HUES6 (cell line): Measurements from ENCODE around the gene RET.

Experiments
- H3K27ac ChIP-seq: 2 replicates; pipeline ENCODE4 v1.7.0; 2013; ENCODE audit warnings: low read depth, mild to moderate bottlenecking, low read length, inconsistent platforms
- H3K27me3 ChIP-seq: 2 replicates; pipeline ENCODE4 v1.6.1; 2013; ENCODE audit warnings: low read length; ENCODE audit not compliant: control insufficient read depth, insufficient read depth
- H3K36me3 ChIP-seq: 2 replicates; pipeline ENCODE4 v1.6.1; 2013; ENCODE audit warnings: low read length; ENCODE audit not compliant: control insufficient read depth, insufficient read depth
- H3K4me1 ChIP-seq: 2 replicates; pipeline ENCODE4 v1.6.1; 2013; ENCODE audit warnings: low read length; ENCODE audit not compliant: control insufficient read depth, insufficient read depth
- H3K4me3 ChIP-seq: 2 replicates; pipeline ENCODE4 v1.5.1; 2013; ENCODE audit warnings: low read depth, low read length
- H3K9ac ChIP-seq: one replicate; pipeline ENCODE4 v1.6.1; 2013; ENCODE audit warnings: mild to moderate bottlenecking, low read length
- H3K9me3 ChIP-seq: 2 replicates; pipeline ENCODE4 v1.6.1; 2013; ENCODE audit warnings: low read depth, low read length; ENCODE audit not compliant: control insufficient read depth, insufficient read depth

RET gene

DNA sequence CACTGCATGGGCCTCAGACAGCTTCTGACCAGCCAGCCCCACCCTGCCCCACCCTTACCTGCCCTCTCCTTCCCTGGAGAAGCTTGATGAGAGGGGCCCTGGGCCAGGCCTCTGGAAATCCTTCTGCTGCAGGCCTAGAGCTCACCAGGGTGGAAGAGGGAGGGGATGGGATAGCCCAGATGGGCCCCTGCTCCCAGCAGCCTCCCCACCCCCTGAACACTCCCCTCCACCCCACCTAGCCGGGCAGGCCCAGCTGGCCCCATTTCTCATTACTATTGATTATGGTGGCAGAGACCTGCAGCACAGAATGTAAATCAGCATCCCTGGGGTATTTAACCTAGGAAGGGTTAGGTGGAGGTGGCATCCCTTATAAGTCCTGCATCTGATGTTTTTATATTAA is 11.6 kb upstream of the RET start:
- Histone ChIP-seq H3K9me3 (no peaks in the 10 kb centered on the region), H3K4me1 (peaks cover 4% of the 10 kb centered on the region), H3K27ac (no peak overlapping the region), H3K27me3 (no peaks in the 10 kb centered on the region), H3K9ac (no peak overlapping the region), H3K4me3 (no peak overlapping the region), H3K36me3 (no peaks in the 10 kb centered on the region)

DNA sequence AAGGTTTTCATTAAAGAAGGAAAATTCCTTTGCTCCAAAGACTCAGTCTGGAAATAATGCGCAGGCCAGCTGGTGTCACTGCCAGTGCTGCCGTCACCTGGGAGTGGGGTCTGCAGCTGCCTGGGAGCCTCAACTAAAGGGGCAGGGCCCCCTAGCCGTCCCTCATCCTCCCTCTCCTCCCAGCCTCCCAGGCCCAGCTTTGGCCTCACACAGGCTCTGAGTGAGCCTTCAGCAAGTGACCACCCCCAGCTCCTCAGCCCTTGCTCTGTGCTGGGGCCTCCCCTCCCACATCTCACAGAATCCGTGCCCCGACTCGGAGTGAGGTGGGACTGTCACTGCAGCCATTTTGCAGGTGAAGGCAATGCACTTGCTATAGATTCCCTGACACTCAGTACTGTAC is 11.1 kb upstream of the RET start:
- H3K4me1 ChIP-seq = peaks cover 4% of the 10 kb centered on the region
- H3K36me3 ChIP-seq = no peaks in the 10 kb centered on the region
- H3K4me3 ChIP-seq = no peak overlapping the region
- H3K27ac ChIP-seq = no peak overlapping the region
- H3K27me3 ChIP-seq = no peaks in the 10 kb centered on the region; the same call in 1 of the 2 replicates
- H3K9me3 ChIP-seq = no peaks in the 10 kb centered on the region
- H3K9ac ChIP-seq = no peak overlapping the region

GRCh38 chr10:43066481-43066880 is 10.4 kb upstream of the RET start:
- Histone ChIP-seq H3K4me1 (peaks cover 4% of the 10 kb centered on the region), H3K27ac (no peak overlapping the region), H3K36me3 (no peaks in the 10 kb centered on the region), H3K27me3 (peaks cover 4% of the 10 kb centered on the region; the same call in 1 of the 2 replicates), H3K9me3 (no peaks in the 10 kb centered on the region), H3K9ac (no peak overlapping the region), H3K4me3 (no peak overlapping the region)

- H3K27ac ChIP-seq = no peak overlapping the region
- no peaks in the 10 kb centered on the region for H3K36me3 ChIP-seq
- H3K4me3 ChIP-seq = no peak overlapping the region
- no peak overlapping the region for H3K9ac ChIP-seq
- H3K9me3 ChIP-seq = no peaks in the 10 kb centered on the region
- peaks cover 4% of the 10 kb centered on the region for H3K4me1 ChIP-seq
- peaks cover 4% of the 10 kb centered on the region; the same call in 1 of the 2 replicates for H3K27me3 ChIP-seq
Observed at GRCh38 chr10:43067391-43068135, 9.3 kb upstream of the RET start.

- Histone ChIP-seq H3K4me1 (peaks cover 4% of the 10 kb centered on the region), H3K27ac (no peak overlapping the region), H3K4me3 (no peak overlapping the region), H3K9me3 (no peaks in the 10 kb centered on the region), H3K27me3 (peaks cover 4% of the 10 kb centered on the region; the same call in 1 of the 2 replicates), H3K9ac (no peak overlapping the region), H3K36me3 (no peaks in the 10 kb centered on the region)
Observed at GRCh38 chr10:43068136-43068395, 8.8 kb upstream of the RET start.

DNA sequence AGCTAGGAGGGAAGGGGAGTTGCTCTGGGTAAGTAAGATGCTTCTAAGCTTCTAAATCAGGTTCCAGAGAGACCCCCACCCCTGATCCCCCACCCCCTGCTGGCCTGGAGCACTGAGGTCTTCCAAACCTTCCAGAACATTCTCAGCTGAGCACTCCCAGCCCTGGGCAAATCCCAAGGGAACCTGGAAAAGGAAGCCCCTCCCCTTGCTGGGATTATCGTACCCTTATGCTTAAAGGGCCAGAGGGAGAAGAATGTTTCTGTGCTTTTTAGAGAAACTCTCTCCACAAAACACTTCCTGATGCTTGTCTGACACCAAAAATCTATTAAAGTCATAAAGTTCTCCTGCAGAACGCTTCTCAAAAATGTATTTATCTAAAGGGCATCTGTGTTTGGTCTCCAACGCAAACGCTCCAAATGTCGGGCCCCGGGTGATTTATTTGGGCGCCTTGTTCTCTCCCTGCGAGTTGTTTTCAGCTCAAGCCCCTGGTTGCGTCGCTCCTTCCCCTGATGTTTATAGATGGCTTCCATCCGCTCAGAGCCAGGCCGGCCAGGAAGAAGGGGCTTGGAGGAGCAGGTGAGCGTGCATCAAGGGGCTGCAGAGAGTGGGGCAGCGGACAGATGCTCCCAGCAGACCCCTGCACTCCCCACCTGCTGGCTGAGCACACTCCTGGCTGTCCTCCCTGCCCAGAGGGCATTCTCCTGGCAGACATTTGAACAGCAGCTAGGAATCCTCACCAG is 8.2 kb upstream of the RET start:
- H3K4me1 ChIP-seq = peaks cover 4% of the 10 kb centered on the region
- no peaks in the 10 kb centered on the region for H3K9me3 ChIP-seq
- no peaks in the 10 kb centered on the region for H3K36me3 ChIP-seq
- H3K4me3 ChIP-seq = no peak overlapping the region
- no peak overlapping the region for H3K27ac ChIP-seq
- H3K9ac ChIP-seq = no peak overlapping the region
- H3K27me3 ChIP-seq = peaks cover 7% of the 10 kb centered on the region; the same call in 1 of the 2 replicates

DNA sequence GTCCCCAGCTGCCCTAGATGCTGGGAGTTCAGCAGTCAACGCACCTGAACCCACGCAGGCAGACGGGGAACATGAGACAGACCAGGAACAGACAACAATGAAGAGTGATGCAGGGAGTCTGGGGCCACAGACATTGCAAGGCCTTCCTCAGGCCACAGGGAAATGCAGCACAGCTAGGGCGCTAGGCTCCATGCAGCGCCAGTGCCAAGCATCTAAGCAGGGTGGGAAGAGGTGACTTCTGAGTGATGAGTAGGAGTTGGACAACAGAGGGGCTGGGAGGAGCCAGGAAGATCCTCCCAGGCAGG is 7.7 kb upstream of the RET start:
- Histone ChIP-seq H3K4me3 (no peak overlapping the region), H3K9me3 (no peaks in the 10 kb centered on the region), H3K9ac (no peak overlapping the region), H3K27me3 (peaks cover 11% of the 10 kb centered on the region; the same call in 1 of the 2 replicates), H3K27ac (no peak overlapping the region), H3K4me1 (peaks cover 4% of the 10 kb centered on the region), H3K36me3 (no peaks in the 10 kb centered on the region)

DNA sequence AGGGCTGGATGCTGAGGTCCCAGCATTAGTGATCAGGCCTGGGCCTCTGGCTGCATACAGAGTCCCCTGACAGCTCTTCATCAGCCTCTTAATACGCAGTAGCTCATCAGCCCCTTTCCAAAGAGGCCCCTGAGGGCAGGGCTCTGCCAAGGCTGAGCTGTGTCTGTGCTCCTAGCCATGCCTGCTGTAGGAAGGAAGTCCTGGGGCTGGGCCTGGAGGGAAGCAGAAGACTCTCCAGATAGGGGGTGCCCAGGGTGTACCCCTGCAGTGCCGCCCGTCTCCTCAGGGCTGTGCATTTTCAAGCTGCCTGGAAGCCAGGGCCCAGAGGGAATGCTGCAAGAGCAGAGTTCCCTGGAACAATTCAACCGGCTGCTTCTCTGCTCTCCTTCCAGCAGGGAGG is 7.3 kb upstream of the RET start:
- H3K27ac ChIP-seq = no peak overlapping the region
- H3K27me3 ChIP-seq = peaks cover 11% of the 10 kb centered on the region; the same call in 1 of the 2 replicates
- no peak overlapping the region for H3K9ac ChIP-seq
- H3K4me3 ChIP-seq = no peak overlapping the region
- no peaks in the 10 kb centered on the region for H3K9me3 ChIP-seq
- peaks cover 4% of the 10 kb centered on the region for H3K4me1 ChIP-seq
- H3K36me3 ChIP-seq = no peaks in the 10 kb centered on the region

- no peak overlapping the region for H3K27ac ChIP-seq
- no peak overlapping the region for H3K9ac ChIP-seq
- H3K36me3 ChIP-seq = no peaks in the 10 kb centered on the region
- H3K4me3 ChIP-seq = no peak overlapping the region
- H3K4me1 ChIP-seq = no peaks in the 10 kb centered on the region
- H3K9me3 ChIP-seq = no peaks in the 10 kb centered on the region
- H3K27me3 ChIP-seq = peaks cover 19% of the 10 kb centered on the region
Observed at GRCh38 chr10:43070121-43071085, 6.5 kb upstream of the RET start.

DNA sequence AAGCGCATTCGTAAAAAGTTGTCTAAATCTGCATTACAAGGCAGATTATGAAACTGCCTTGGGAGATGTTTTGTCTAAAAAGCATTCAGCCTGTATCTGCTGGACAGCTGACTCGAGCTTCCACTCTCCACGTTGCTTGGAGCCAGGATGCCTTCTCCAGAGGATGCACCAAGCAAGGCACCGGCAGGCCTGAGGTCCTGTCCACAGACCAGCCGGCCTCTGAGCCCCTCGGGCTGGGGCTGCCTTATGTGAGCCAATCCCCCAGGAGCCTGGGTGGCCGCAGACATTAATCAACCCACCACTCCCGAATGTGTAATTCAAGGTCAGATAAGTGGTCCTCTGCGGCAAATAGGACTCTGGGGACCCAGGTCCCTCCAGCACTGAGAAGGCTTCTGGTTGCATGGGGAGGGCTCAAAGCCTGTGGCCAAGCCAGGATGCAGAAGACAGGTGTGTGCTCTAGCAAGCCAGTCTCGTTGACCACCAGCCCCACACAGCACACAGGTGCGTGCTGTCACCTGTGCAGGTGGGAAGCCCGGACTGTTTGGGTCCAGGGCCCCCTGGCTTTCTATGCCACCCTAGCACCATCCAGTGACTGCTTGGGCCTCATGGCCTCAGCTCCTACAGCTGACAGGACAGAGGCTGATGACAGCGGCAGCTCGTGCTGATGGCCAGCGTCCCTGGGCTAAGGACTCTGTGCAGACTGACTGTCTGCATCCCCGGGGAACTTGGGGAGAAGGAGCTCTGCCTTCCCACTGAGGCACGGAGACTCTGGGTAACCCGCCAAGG is 4.8 kb upstream of the RET start:
- Histone ChIP-seq H3K36me3 (no peaks in the 10 kb centered on the region), H3K9ac (no peak overlapping the region), H3K27ac (no peak overlapping the region), H3K9me3 (no peaks in the 10 kb centered on the region), H3K4me1 (0 out of 2 replicates have a peak, but pooled peaks cover 7% of the 10 kb centered on the region), H3K4me3 (no peak overlapping the region), H3K27me3 (peaks cover 33% of the 10 kb centered on the region)
